BE2C (cell line): Measurements from ENCODE around the gene LPIN3.

Source experiments
- DNase-seq: peaks from one replicate; pipeline ENCODE4 v3.0.0-alpha.2; 2020
- H3K27me3 ChIP-seq: fragments of 250-450 bp; sonication (Bioruptor Pico); 2 replicates; pipeline ENCODE4 v1.5.1; 2020; ENCODE audit warnings: mild to moderate bottlenecking
- H3K36me3 ChIP-seq: fragments of 250-450 bp; sonication (Bioruptor Pico); 2 replicates; pipeline ENCODE4 v1.5.1; 2020; ENCODE audit warnings: mild to moderate bottlenecking
- H3K4me1 ChIP-seq: fragments of 250-450 bp; sonication (Bioruptor Pico); 2 replicates; pipeline ENCODE4 v1.5.1; 2020
- H3K4me3 ChIP-seq: 2 replicates; pipeline ENCODE4 v1.5.1; 2011; ENCODE audit warnings: low read depth, low read length
- H3K9me3 ChIP-seq: fragments of 250-450 bp; sonication (Bioruptor Pico); 2 replicates; pipeline ENCODE4 v1.5.1; 2020
- CTCF ChIP-seq: IDR thresholded peaks from 2 replicates; pipeline ENCODE4 v1.5.1; 2012; ENCODE audit warnings: mild to moderate bottlenecking, low read depth, low read length

LPIN3 gene

GRCh38 chr20:41314386-41314785, 26.2 kb upstream of the LPIN3 start:
- no peaks in the 10 kb centered on the region for H3K9me3 ChIP-seq
- no peaks in the 10 kb centered on the region for H3K4me1 ChIP-seq
- DNase-seq, result no peak
- no peak for TF ChIP-seq CTCF
- H3K4me3 ChIP-seq, result no peak overlapping the region
- no peaks in the 10 kb centered on the region for H3K27me3 ChIP-seq
- H3K36me3 ChIP-seq, result no peaks in the 10 kb centered on the region

- no peaks in the 10 kb centered on the region for H3K4me1 ChIP-seq
- H3K36me3 ChIP-seq, result no peaks in the 10 kb centered on the region
- TF ChIP-seq CTCF, result no peak
- no peak for DNase-seq
- no peaks in the 10 kb centered on the region for H3K27me3 ChIP-seq
- H3K4me3 ChIP-seq, result peak overlapping the region; percentile 77
- H3K9me3 ChIP-seq, result no peaks in the 10 kb centered on the region
Measured at GRCh38 chr20:41316051-41316450, 24.6 kb upstream of the LPIN3 start.

- no peaks in the 10 kb centered on the region for H3K4me1 ChIP-seq
- no peaks in the 10 kb centered on the region for H3K27me3 ChIP-seq
- DNase-seq, result peak; percentile 87
- TF ChIP-seq CTCF, result no peak
- no peaks in the 10 kb centered on the region for H3K9me3 ChIP-seq
- no peaks in the 10 kb centered on the region for H3K36me3 ChIP-seq
- H3K4me3 ChIP-seq, result peak overlapping the region; percentile 77
Measured at GRCh38 chr20:41316602-41317545, 23.7 kb upstream of the LPIN3 start.

GRCh38 chr20:41317546-41318270, 22.9 kb upstream of the LPIN3 start, which contains the start of gene ZHX3:
Gene ZHX3, minus strand, starts transcription at chr20:41317731. Its CDS starts 112,815 bp downstream, at chr20:41204916.
- peak; percentile 99 for DNase-seq
- peak within 1 kb of the TSS; percentile 77 for H3K4me3 ChIP-seq
- no peaks in the 10 kb centered on the region for H3K4me1 ChIP-seq
- no peaks in the 10 kb centered on the region for H3K36me3 ChIP-seq
- no peaks in the 10 kb centered on the region for H3K9me3 ChIP-seq
- H3K27me3 ChIP-seq, result no peaks in the 10 kb centered on the region
- no peak for TF ChIP-seq CTCF

GRCh38 chr20:41318271-41318649, 22.4 kb upstream of the LPIN3 start:
- H3K27me3 ChIP-seq, result no peaks in the 10 kb centered on the region
- peak overlapping the region; percentile 68 for H3K4me3 ChIP-seq
- DNase-seq, result no peak
- H3K4me1 ChIP-seq, result no peaks in the 10 kb centered on the region
- H3K36me3 ChIP-seq, result no peaks in the 10 kb centered on the region
- H3K9me3 ChIP-seq, result no peaks in the 10 kb centered on the region
- TF ChIP-seq CTCF, result no peak
